ENCODE data around the gene RNU4-1. TPM values are rescaled to one million over a fixed set of nuclear protein-coding genes. Genes with fewer than 3 reads are reported as not detected.
"Not testable (repeated sequence)": the region's sequence is repeated elsewhere in the genome, so short reads cannot be mapped to it uniquely, and the experiment has no call there.

RNU4-1 gene
- polyA plus RNA-seq, 3 donors: not detected

DNA sequence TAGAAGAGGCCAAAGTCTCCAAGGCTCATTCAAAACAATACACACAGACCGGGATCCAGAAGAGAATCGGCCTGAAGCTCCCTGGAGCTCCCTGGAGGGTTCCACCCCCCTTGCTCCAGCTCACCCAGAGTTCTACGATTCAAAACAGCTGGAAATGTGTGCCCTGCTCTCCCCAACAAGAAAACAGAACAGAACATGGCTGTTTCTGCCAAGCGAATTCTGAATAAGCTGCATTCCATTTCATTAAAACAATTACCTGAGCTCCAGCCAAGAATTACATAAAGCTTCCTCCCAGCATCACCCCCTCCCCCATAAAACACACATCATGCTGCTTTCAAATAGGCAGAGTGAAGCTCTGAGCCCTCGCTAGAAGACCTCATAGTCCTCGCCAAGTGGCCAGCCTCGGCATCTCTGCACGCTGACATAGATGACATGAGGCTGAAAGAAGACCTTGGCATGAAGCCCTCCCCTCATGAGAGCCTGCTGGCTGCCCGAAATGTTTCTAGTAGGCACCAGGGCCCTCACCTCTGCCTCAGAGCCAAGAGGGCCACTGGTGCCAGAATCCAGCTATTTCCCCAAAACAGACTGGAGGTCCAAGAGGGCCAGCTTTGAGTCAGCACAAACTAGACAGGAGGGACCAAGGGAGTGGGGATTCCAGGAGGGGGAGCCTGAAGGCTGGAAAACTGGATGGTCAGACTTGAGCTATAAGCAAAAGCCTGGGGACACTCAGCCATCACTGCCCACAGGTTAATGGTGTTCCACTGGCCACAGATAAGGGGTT lies 35.8 kb downstream of the RNU4-1 start:
- H3K4me2 ChIP-seq (replicated peaks; ENCODE audit: extremely low read depth, low read length, poor library complexity, severe bottlenecking): no peak overlapping the region
- H3K79me2 ChIP-seq (ENCODE audit: insufficient read depth, low read length): peaks cover 95% of the 10 kb centered on the region
- H3K36me3 ChIP-seq (replicated peaks in 1 of 2; ENCODE audit: control insufficient read depth in 1 of 2, insufficient read depth in 2 of 2, low read length in 2 of 2): peaks cover 4 to 17% of the 10 kb centered on the region in 2 donors
- peak overlapping the region in 1 of 2 donors; percentile 37 for H3K27ac ChIP-seq (ENCODE audit: low read depth in 1 of 2, low read length in 2 of 2)
- Mint-ChIP-seq H3K9me3 (no peaks in the 10 kb centered on the region), H3K36me3 (peaks cover 25 to 67% of the 10 kb centered on the region in 2 donors), H3K27me3 (ENCODE audit: low read depth in 3 of 3) (peaks cover 0 to 2% (median 0%) of the 10 kb centered on the region in 3 donors), H3K4me1 (peaks cover 95% of the 10 kb centered on the region), H3K4me3 (no peak overlapping the region), H3K27ac (peak overlapping the region in 5 of 7 donors; percentile 3 to 81 (median 63))
- 95% methylated on average over 9 of the region's 9 CpGs for WGBS (ENCODE audit: insufficient coverage)
- H4K20me1 ChIP-seq (ENCODE audit: insufficient read depth, low read length): peaks cover 61% of the 10 kb centered on the region
- H3K4me3 ChIP-seq (replicated peaks in 1 of 3; ENCODE audit: low read depth in 2 of 3, low read length in 3 of 3): no peak overlapping the region
- no peaks in the 10 kb centered on the region for H3K27me3 ChIP-seq (ENCODE audit: control insufficient read depth in 2 of 2, insufficient read depth in 2 of 2, low read length in 2 of 2)
- peak overlapping the region; percentile 8 for H3K9ac ChIP-seq (ENCODE audit: insufficient read depth, low read length, poor library complexity, severe bottlenecking)
- peaks cover 90 to 98% of the 10 kb centered on the region in 2 donors for H3K4me1 ChIP-seq (ENCODE audit: control insufficient read depth in 1 of 2, insufficient read depth in 2 of 2, low read length in 2 of 2)
- no peaks in the 10 kb centered on the region for H3K9me3 ChIP-seq (replicated peaks in 1 of 2; ENCODE audit: control insufficient read depth in 1 of 2, insufficient read depth in 1 of 2, low read length in 2 of 2)
- DNase-seq: no peak
- intact Hi-C loops (cut with micrococcal nuclease): no loop called here
- H2AFZ ChIP-seq (ENCODE audit: insufficient read depth, low read depth, low read length, poor library complexity, severe bottlenecking): no peak overlapping the region
- no peak for TF ChIP-seq CTCF (IDR thresholded peaks at IDR 0.05)

DNA sequence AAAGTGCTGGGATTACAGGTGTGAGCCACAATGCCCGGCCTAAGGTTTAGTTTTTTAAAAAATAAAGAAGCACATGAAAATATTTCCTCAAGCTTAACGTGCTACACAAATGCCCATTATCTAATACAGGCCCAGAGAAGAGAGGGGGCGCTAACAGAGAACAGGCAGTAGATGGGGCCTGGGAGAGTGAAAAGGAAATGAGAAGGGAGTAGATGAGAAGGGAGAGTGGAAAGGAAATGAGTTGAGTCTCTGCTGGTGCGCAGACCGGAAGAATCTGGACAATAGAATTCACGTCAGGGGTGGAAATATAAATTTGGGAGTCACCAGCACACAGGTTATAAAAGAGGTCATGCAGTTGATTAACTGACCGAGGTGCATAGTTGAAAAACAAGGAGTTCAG lies 38.2 kb downstream of the RNU4-1 start:
- H3K4me1 Mint-ChIP-seq: peaks cover 94% of the 10 kb centered on the region

DNA sequence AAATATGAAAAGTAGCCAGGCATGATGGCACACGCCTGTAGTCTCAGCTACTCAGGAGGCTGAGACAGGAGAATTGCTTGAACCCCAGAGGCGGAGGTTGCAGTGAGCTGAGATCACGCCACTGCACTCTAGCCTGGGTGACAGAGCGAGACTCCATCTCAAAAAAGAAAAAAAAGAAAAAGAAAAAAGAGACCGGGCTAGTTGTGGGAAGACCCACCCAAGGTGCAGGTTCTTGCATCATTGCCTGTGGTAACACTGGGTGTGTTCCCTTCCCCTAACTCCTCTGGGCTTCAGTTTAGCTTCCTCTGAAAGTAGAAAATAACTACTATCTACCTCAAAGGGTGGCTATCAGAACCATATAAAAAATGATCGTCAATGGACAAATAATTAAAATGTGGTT lies 39.7 kb downstream of the RNU4-1 start:
- H3K9me3 Mint-ChIP-seq; H3K27me3 ChIP-seq (ENCODE audit: control insufficient read depth in 2 of 2, insufficient read depth in 2 of 2, low read length in 2 of 2); H3K9me3 ChIP-seq (replicated peaks in 1 of 2; ENCODE audit: control insufficient read depth in 1 of 2, insufficient read depth in 1 of 2, low read length in 2 of 2); intact Hi-C loops (cut with micrococcal nuclease); H3K27me3 Mint-ChIP-seq (ENCODE audit: low read depth in 3 of 3); H2AFZ ChIP-seq (ENCODE audit: insufficient read depth, low read depth, low read length, poor library complexity, severe bottlenecking): not testable (repeated sequence)
- peak; percentile 66 to 77 (median 69) for DNase-seq
- Histone ChIP-seq H3K4me1 (ENCODE audit: control insufficient read depth in 1 of 2, insufficient read depth in 2 of 2, low read length in 2 of 2) (peaks cover 92 to 98% of the 10 kb centered on the region in 2 donors), H3K36me3 (replicated peaks in 1 of 2; ENCODE audit: control insufficient read depth in 1 of 2, insufficient read depth in 2 of 2, low read length in 2 of 2) (peaks cover 4 to 21% of the 10 kb centered on the region in 2 donors), H3K4me2 (replicated peaks; ENCODE audit: extremely low read depth, low read length, poor library complexity, severe bottlenecking) (peak overlapping the region; percentile 71), H3K27ac (ENCODE audit: low read depth in 1 of 2, low read length in 2 of 2) (peak overlapping the region; percentile 80 to 89), H4K20me1 (ENCODE audit: insufficient read depth, low read length) (peaks cover 43% of the 10 kb centered on the region), H3K4me3 (replicated peaks in 1 of 3; ENCODE audit: low read depth in 2 of 3, low read length in 3 of 3) (peak overlapping the region in 1 of 3 experiments; percentile 47), H3K9ac (ENCODE audit: insufficient read depth, low read length, poor library complexity, severe bottlenecking) (peak overlapping the region; percentile 19), H3K79me2 (ENCODE audit: insufficient read depth, low read length) (peaks cover 95% of the 10 kb centered on the region)
- 40% methylated on average over 1 of the region's 6 CpGs for WGBS (ENCODE audit: insufficient coverage)
- Mint-ChIP-seq H3K4me3 (peak overlapping the region; percentile 60 to 82), H3K27ac (peak overlapping the region; percentile 89 to 97 (median 95)), H3K36me3 (peaks cover 40 to 56% of the 10 kb centered on the region in 2 donors), H3K4me1 (peaks cover 95% of the 10 kb centered on the region)

More for the DNA sequence above, 38.2 kb downstream of the RNU4-1 start:
- H3K27ac Mint-ChIP-seq: peak overlapping the region; percentile 89 to 97 (median 95)
- peaks cover 95% of the 10 kb centered on the region for H3K79me2 ChIP-seq (ENCODE audit: insufficient read depth, low read length)
- peak overlapping the region; percentile 26 for H3K4me2 ChIP-seq (replicated peaks; ENCODE audit: extremely low read depth, low read length, poor library complexity, severe bottlenecking)
- no peaks in the 10 kb centered on the region for H3K27me3 ChIP-seq (ENCODE audit: control insufficient read depth in 2 of 2, insufficient read depth in 2 of 2, low read length in 2 of 2)
- no peak for DNase-seq
- peaks cover 4 to 17% of the 10 kb centered on the region in 2 donors for H3K36me3 ChIP-seq (replicated peaks in 1 of 2; ENCODE audit: control insufficient read depth in 1 of 2, insufficient read depth in 2 of 2, low read length in 2 of 2)
- peaks cover 30 to 51% of the 10 kb centered on the region in 2 donors for H3K36me3 Mint-ChIP-seq
- H3K4me3 Mint-ChIP-seq: peak overlapping the region in 1 of 2 donors; percentile 41
- H3K27me3 Mint-ChIP-seq (ENCODE audit: low read depth in 3 of 3): no peaks in the 10 kb centered on the region
- intact Hi-C loops (cut with micrococcal nuclease): no loop called here
- H3K27ac ChIP-seq (ENCODE audit: low read depth in 1 of 2, low read length in 2 of 2): peak overlapping the region; percentile 49 to 89
- peaks cover 90 to 98% of the 10 kb centered on the region in 2 donors for H3K4me1 ChIP-seq (ENCODE audit: control insufficient read depth in 1 of 2, insufficient read depth in 2 of 2, low read length in 2 of 2)
- no peak overlapping the region for H2AFZ ChIP-seq (ENCODE audit: insufficient read depth, low read depth, low read length, poor library complexity, severe bottlenecking)
- no peak for TF ChIP-seq CTCF (IDR thresholded peaks at IDR 0.05)
- no peaks in the 10 kb centered on the region for H3K9me3 Mint-ChIP-seq
- H3K9ac ChIP-seq (ENCODE audit: insufficient read depth, low read length, poor library complexity, severe bottlenecking): no peak overlapping the region
- no peaks in the 10 kb centered on the region for H3K9me3 ChIP-seq (replicated peaks in 1 of 2; ENCODE audit: control insufficient read depth in 1 of 2, insufficient read depth in 1 of 2, low read length in 2 of 2)
- WGBS (ENCODE audit: insufficient coverage): 47% methylated on average over 3 of the region's 7 CpGs
- H3K4me3 ChIP-seq (replicated peaks in 1 of 3; ENCODE audit: low read depth in 2 of 3, low read length in 3 of 3): peak overlapping the region in 1 of 3 experiments; percentile 10
- H4K20me1 ChIP-seq (ENCODE audit: insufficient read depth, low read length): peaks cover 44% of the 10 kb centered on the region

Data from CD14-positive monocyte (primary cell).